ENCODE measurements around the gene POLE3.
"Not testable (repeated sequence)": the region's sequence is repeated elsewhere in the genome, so short reads cannot be mapped to it uniquely, and the experiment has no call there.

POLE3 gene

DNA sequence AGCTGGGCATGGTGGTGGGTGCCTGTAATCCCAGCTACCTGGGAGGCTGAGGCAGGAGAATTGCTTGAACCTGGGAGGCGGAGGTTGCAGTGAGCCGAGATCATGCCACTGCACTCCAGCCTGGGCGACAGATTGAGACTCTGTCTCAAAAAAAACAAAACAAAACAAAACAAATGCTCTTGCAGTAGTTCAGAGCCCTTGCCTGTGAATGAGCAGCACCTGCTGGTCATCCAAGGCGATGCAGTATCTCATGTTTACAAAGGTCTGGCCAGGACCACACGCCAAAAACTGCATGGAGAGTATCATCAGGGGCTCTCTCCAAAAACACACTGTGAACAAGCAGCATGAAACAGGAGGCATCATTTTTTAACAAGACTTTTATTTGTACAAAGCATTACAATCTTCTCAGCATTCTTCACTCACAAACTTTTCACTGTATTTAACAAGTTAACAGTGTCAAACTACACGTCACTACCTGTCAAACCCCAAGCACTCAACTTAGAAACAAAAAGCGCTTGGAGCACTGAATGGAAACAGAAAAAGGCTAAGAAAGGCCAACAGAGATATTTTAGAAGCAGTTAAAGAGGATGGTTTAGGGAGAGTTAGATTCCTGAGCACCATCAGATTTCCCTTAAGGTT lies 3.5 kb downstream of the POLE3 start:
- Histone ChIP-seq H2AFZ (peak overlapping the region; percentile 53), H3K27ac (peak overlapping the region; percentile 56)
- not testable (repeated sequence) for H3K4me3 ChIP-seq (ENCODE audit: low read depth, low read length); H3K79me2 ChIP-seq; H3K27me3 ChIP-seq (ENCODE audit: control insufficient read depth, insufficient read depth, low read length); H3K4me2 ChIP-seq (ENCODE audit: low read length); H3K9me3 ChIP-seq (ENCODE audit: control insufficient read depth, low read length); H3K36me3 ChIP-seq (ENCODE audit: control insufficient read depth, insufficient read depth, low read length); H3K4me1 ChIP-seq; H3K9ac ChIP-seq
- peak; percentile 78 for TF ChIP-seq CTCF (IDR thresholded peaks at IDR 0.05)

GRCh38 chr9:113406353-113406752 lies 4.1 kb downstream of the POLE3 start:
- H2AFZ ChIP-seq; H3K9ac ChIP-seq; H3K36me3 ChIP-seq (ENCODE audit: control insufficient read depth, insufficient read depth, low read length); H3K79me2 ChIP-seq; H3K4me2 ChIP-seq (ENCODE audit: low read length); H3K4me3 ChIP-seq (ENCODE audit: low read depth, low read length); H3K27me3 ChIP-seq (ENCODE audit: control insufficient read depth, insufficient read depth, low read length); H3K9me3 ChIP-seq (ENCODE audit: control insufficient read depth, low read length): not testable (repeated sequence)
- peaks cover 13% of the 10 kb centered on the region for H3K4me1 ChIP-seq
- H3K27ac ChIP-seq = peak overlapping the region; percentile 56

GRCh38 chr9:113403646-113404045 lies 6.8 kb downstream of the POLE3 start:
- Histone ChIP-seq H3K27me3 (ENCODE audit: control insufficient read depth, insufficient read depth, low read length) (no peaks in the 10 kb centered on the region), H3K9ac (no peak overlapping the region), H3K36me3 (ENCODE audit: control insufficient read depth, insufficient read depth, low read length) (no peaks in the 10 kb centered on the region), H3K4me3 (ENCODE audit: low read depth, low read length) (no peak overlapping the region), H3K9me3 (ENCODE audit: control insufficient read depth, low read length) (no peaks in the 10 kb centered on the region), H3K4me1 (peaks cover 9% of the 10 kb centered on the region), H3K27ac (peak overlapping the region; percentile 32), H2AFZ (no peak overlapping the region), H3K4me2 (ENCODE audit: low read length) (no peak overlapping the region), H3K79me2 (peaks cover 3% of the 10 kb centered on the region)
- TF ChIP-seq CTCF (IDR thresholded peaks at IDR 0.05) = no peak

GRCh38 chr9:113401027-113401792 lies 9.3 kb downstream of the POLE3 start, which contains the start of gene ALAD:
TSS of gene ALAD (minus strand) at chr9:113401284. CDS start at chr9:113393559, 7,725 bp downstream.
- peak within 1 kb of the TSS; percentile 63 for H3K27ac ChIP-seq

More at GRCh38 chr9:113401027-113401792, 9.3 kb downstream of the POLE3 start, which contains the start of gene ALAD:
- Histone ChIP-seq H3K9ac (no peak within 1 kb of the TSS), H3K4me2 (ENCODE audit: low read length) (peak within 1 kb of the TSS; percentile 81), H3K36me3 (ENCODE audit: control insufficient read depth, insufficient read depth, low read length) (no peaks in the 10 kb centered on the region), H2AFZ (peak within 1 kb of the TSS; percentile 70), H3K9me3 (ENCODE audit: control insufficient read depth, low read length) (no peaks in the 10 kb centered on the region), H3K79me2 (peaks cover 3% of the 10 kb centered on the region), H3K4me3 (ENCODE audit: low read depth, low read length) (peak within 1 kb of the TSS; percentile 91), H3K4me1 (peaks cover 7% of the 10 kb centered on the region), H3K27me3 (ENCODE audit: control insufficient read depth, insufficient read depth, low read length) (no peaks in the 10 kb centered on the region)
- TF ChIP-seq CTCF (IDR thresholded peaks at IDR 0.05) = peak; percentile 88

Measured in parathyroid adenoma (tissue), 2 donors.